GOT3 (cell line): Measurements from ENCODE around the gene GOT2.
A peak's percentile ranks its signal among the peaks of the same experiment; 100 is the strongest.
"Not testable (repeated sequence)": the region's sequence is repeated elsewhere in the genome, so short reads cannot be mapped to it uniquely, and the experiment has no call there.

Source experiments
- DNase-seq: peaks from one replicate; lab custom pipeline; 2025; ENCODE audit warnings: mixed read lengths; lab: John Stamatoyannopoulos, UW

The GOT2 gene

GRCh38 chr16:58733671-58734458, at the start of gene GOT2:
Gene GOT2, minus strand, starts transcription at chr16:58734316. Its CDS starts 88 bp downstream, at chr16:58734228.
- DNase-seq: peak; percentile 40

- DNase-seq: not testable (repeated sequence)
Measured at GRCh38 chr16:58779291-58779690, 45.2 kb upstream of the GOT2 start.

- no peak for DNase-seq
Measured at GRCh38 chr16:58773870-58774269, 39.8 kb upstream of the GOT2 start.

- no peak for DNase-seq
Measured at GRCh38 chr16:58768145-58768544, 34.0 kb upstream of the GOT2 start.

GRCh38 chr16:58767581-58767980, 33.5 kb upstream of the GOT2 start:
- no peak for DNase-seq

GRCh38 chr16:58756650-58757332, 22.7 kb upstream of the GOT2 start:
- DNase-seq: no peak

GRCh38 chr16:58755989-58756649, 22.0 kb upstream of the GOT2 start:
- DNase-seq: no peak

- DNase-seq: no peak
Measured at GRCh38 chr16:58753711-58754134, 19.6 kb upstream of the GOT2 start.

GRCh38 chr16:58744497-58744896, 10.4 kb upstream of the GOT2 start:
- DNase-seq: no peak

- DNase-seq: no peak
Measured at GRCh38 chr16:58741976-58742375, 7.9 kb upstream of the GOT2 start.

GRCh38 chr16:58741166-58741565, 7.0 kb upstream of the GOT2 start:
- no peak for DNase-seq

- DNase-seq: no peak
Measured at GRCh38 chr16:58738672-58739296, 4.7 kb upstream of the GOT2 start.

GRCh38 chr16:58736341-58736740, 2.2 kb upstream of the GOT2 start:
- DNase-seq: not testable (repeated sequence)

- DNase-seq: no peak
Measured at GRCh38 chr16:58734459-58734787, 307 bp upstream of the GOT2 start.

- DNase-seq: no peak
Measured at GRCh38 chr16:58733248-58733670, 857 bp downstream of the GOT2 start.

- no peak for DNase-seq
Measured at GRCh38 chr16:58732545-58733247, 1.4 kb downstream of the GOT2 start.

- no peak for DNase-seq
Measured at GRCh38 chr16:58730724-58731370, 3.3 kb downstream of the GOT2 start.

GRCh38 chr16:58727796-58728568, 6.1 kb downstream of the GOT2 start:
- DNase-seq: no peak

- no peak for DNase-seq
Measured at GRCh38 chr16:58727028-58727781, 6.9 kb downstream of the GOT2 start.

GRCh38 chr16:58723109-58723508, 11.0 kb downstream of the GOT2 start:
- no peak for DNase-seq
